CD4-positive, alpha-beta T cell treated with Interleukin-12 subunit alpha and Interleukin-12 subunit beta, for 1 hour (primary cell): ENCODE data around the gene RAMP2.
"Not testable (repeated sequence)": the region's sequence is repeated elsewhere in the genome, so short reads cannot be mapped to it uniquely, and the experiment has no call there.

Experiments
- DNase-seq: peaks from one replicate; pipeline ENCODE4 v3.0.0-alpha.2; 2020

Gene RAMP2

GRCh38 chr17:42760652-42761581 lies at the start of gene RAMP2:
Gene RAMP2, plus strand, starts transcription at chr17:42761227. Its CDS starts 35 bp downstream, at chr17:42761262.
- peak; percentile 13 for DNase-seq

DNA sequence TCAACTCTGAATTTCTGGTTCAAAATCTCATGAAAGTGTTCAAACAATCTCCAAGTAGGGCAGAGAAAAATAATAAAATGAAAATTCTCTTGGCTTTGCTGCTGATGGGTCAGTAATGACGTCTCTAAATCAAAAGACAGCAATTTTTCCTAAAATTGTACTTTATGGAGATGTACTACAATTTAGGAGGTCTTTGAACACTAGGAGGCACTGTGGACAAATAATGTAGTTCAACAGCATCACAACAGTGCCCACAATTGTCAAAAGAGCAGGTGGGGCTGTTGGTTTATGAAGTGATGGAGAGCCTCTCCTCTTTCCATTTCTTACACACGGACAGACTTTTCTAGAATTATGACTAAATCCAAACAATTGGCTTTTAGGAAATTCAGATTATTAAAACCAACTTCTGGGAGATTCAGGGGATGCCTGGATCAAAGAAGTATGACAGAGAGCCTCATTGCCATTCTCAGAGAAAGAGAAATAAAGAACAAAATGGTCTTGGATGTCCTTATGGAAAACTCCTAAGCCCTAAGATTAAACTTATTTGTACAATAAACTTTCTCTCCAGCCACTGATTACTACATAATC lies 39.9 kb upstream of the RAMP2 start:
- peak; percentile 75 for DNase-seq

DNA sequence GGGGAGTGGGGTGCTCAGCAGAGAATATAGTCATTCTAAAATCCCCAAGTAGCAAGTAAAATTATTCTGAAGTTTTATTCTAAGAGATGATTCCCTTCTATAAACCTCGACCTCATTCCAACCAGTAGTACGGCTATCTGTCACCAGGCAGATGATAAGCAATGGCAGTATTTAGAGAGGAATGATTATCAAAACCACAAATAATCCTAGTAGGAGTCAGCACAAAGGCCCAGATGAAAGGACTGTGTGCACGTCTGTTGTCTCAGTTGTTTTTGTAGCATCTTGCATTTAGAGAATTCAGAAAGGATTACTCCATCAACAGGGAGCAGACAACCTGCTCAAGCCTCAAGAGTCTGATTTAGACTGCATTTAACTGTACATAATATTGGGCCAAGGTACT lies 37.4 kb upstream of the RAMP2 start:
- no peak for DNase-seq

DNA sequence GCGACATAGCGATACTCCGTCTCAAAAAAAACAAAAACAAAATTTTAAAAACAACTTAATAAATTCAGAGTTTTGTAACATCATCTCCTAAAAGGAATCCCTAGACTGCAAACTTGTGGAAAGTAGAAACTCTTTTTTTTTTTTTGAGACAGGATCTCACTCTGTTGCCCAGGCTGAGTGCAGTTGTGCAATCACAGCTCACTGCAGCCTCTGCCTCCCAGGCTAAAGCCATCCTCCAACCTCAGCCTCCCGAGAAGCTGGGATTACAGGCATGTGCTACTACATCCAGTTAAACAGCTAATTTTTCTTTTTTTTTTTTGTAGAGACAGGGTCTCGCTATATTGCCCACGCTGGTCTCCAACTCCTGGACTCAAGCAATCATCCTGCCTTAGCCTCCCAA lies 35.9 kb upstream of the RAMP2 start:
- no peak for DNase-seq

DNA sequence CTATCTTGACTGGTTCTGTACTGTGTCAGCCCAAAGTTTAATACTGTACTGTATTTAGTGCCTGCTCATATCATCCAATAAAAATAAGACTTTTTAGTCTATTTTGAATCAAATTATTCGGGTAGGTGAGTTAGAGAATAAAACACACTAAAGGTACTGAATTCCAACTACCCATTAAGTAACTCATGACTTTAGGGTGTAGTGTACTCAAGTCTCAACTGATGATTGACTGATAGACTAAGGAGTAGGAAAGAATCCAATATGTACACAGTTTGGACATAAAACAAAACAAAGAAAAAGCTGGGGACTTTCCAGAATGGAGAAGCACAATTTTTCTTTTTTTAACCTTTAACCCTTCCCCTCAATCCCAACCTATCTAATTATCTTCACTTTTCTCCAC lies 20.3 kb upstream of the RAMP2 start:
- DNase-seq: no peak

- DNase-seq: not testable (repeated sequence)
Measured at GRCh38 chr17:42742916-42743315, 18.1 kb upstream of the RAMP2 start.

GRCh38 chr17:42743595-42744282 lies 17.3 kb upstream of the RAMP2 start:
- DNase-seq: no peak

DNA sequence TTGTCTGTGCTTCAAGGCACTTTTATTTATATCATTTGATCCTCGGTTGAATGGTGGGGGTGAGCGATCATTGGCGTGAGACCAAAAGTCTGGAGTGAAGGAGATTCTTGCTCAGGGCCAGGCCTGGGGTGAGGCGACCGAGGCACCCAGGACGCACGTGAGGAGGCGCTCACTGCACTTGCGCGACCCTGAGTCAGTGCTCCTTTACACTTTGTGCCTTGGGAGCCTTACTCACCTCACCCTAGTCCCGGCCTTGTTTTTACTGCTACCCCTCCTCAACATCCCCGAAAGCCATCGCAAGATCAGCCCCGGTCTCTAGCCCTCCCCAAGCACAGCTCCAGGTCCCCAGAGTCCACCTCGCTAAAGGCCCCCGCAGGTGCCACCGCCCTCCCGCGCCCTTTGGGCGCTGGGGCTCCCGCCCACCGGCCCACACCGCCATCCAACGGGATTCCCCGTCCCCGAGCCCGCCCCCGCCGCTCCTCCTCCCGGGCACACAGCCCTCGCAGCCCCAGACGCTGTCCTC lies 16.7 kb upstream of the RAMP2 start:
- DNase-seq: no peak

- DNase-seq: peak; percentile 94
Measured at GRCh38 chr17:42744806-42745617, 16.0 kb upstream of the RAMP2 start, which contains the start of gene EZH1. Gene EZH1, minus strand, starts transcription at chr17:42745040. Its CDS starts 16,099 bp downstream, at chr17:42728941.

GRCh38 chr17:42748202-42748907 lies 12.7 kb upstream of the RAMP2 start:
- DNase-seq: no peak

- DNase-seq: no peak
Measured at GRCh38 chr17:42748908-42749798, 11.9 kb upstream of the RAMP2 start.

GRCh38 chr17:42750739-42751344 lies 10.2 kb upstream of the RAMP2 start:
- no peak for DNase-seq

DNA sequence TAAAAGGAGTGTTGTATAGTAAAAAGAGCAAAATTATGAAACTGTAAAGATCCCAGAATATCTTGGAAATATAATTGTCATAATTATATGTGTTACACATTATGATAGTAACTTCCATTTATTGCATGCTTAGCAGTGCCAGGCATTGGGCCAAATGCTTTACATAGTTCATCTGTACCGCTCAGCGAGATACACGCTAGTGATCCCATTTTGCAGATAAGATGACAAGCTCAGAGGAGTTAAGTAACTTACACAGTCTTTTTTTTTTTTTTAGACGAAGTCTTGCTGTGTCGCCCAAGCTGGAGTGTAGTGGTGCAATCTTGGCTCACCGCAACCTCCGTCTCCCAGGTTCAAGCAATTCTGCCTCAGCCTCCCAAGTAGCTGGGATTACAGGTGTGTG lies 9.4 kb upstream of the RAMP2 start:
- no peak for DNase-seq

DNA sequence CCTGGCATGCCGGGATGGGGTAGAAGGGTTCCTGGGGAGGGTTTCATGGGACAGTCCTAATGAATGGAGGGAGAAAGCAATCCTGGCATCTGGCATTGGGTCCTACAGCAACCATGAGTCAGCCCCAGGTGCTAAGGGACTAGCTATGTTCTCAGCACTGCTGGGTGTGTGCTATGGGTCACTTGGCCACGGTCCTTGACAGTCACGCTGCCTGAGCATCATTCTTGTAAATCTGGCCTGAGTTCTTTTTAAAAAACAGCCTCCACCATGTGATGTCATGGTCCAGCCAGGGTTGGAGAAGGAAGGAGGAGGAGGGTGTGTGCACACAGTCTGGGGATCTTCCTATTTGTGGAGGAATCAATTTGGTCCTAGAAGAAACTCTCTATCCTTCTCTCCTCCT lies 6.2 kb upstream of the RAMP2 start:
- no peak for DNase-seq

GRCh38 chr17:42759982-42760651 lies 910 bp upstream of the RAMP2 start:
- DNase-seq: no peak

DNA sequence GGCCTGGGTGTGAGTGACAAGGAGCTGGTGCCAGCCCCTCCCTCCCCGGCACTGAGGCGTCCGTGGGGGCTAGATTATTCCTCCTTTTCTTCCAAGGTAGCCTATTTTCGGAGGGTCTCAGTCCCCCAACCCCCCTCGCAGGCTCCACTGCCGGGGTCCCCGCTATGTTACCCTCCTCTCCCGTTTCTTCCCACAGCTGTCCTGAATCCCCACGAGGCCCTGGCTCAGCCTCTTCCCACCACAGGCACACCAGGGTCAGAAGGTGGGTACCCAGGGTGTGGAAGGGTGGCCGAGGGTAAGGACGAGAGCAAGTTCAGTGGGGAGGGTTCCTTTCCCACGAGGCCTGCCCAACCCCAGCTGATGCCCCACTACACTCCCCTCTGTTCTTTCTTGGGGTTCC lies 611 bp downstream of the RAMP2 start:
- no peak for DNase-seq

DNA sequence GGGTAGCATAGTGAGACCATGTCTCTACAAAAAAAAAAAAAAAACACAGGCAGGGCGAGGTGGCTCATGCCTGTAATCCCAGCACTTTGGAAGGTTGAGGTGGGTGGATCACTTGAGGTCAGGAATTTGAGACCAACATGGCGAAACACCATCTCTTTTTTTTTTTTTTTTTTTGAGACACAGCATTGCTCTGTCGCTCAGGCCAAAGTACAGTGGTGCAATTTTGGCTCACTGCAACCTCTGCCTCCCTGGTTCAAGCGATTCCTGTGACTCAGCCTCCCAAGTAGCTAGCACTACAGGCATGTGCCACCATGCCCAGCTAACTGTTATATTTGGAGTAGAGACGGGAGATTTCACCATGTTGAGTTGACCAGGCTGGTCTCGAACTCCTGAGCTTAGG lies 5.1 kb downstream of the RAMP2 start:
- no peak for DNase-seq

GRCh38 chr17:42767512-42767911 lies 6.5 kb downstream of the RAMP2 start:
- DNase-seq: no peak

DNA sequence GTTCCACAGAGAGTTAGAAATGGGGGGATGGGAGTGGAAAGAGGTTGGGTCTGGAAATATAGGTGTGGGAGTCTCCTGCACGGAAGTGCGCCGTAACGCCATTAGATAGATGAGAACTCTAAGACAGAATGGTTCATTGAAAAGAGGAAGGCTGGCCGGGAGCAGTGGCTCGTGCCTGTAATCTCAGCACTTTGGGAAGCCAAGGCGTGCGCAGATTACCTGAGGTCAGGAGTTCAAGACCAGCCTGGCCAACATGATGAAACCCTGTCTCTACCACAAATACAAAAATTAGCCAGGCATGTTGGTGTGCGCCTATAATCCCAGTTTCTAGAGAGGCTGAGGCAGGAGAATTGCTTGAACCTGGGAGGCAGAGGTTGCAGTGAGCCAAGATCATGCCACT lies 7.0 kb downstream of the RAMP2 start:
- DNase-seq: not testable (repeated sequence)

- not testable (repeated sequence) for DNase-seq
Measured at GRCh38 chr17:42769964-42770363, 8.9 kb downstream of the RAMP2 start.
